ENCODE results near the gene IZUMO1. TPM values are rescaled to one million over a fixed set of nuclear protein-coding genes. Genes with fewer than 3 reads are reported as not detected.

Gene IZUMO1
- total and polyA plus RNA-seq, 9 of the 15 experiments (the other 6 are each of a cell fraction or from before 2014, with no cell fraction given) = 0.14 to 2.1 (median 0.73) TPM

DNA sequence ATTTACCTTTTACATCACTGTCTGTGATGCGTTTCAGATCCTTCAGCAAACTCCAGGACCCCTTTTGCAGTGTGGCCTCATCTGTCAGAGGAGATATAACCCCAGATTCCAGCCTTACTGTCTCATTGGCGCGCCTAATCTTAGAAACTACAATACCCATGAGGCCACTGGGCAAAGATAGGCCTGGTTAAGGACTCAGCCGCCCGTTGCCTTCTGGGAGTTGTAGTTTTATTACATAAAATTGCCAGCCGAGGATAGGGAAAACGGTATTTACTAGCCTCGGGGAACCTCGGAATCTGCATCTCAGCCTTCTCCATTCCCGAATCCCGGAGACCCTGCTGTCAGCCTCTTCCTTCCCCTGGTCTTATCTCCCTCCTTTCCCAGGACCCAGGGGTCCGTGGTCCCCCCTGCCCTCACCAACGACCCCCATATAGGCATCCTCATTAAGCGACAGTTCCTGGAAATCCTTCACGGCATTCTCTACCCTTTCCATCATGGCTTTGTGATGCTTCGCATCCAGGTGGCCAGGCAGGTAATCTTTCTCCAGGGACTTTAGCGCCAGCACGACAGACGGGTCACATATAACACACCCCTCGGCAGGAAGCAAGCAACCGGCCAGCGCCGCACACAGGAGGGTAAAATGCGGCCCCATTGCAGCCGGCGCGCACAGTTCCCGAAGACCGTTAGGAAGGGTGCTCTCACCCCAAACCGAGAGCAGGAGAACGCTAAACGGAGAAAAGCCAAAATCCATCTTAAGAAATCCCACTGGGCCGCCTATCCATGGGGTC, 1.3 kb downstream of the IZUMO1 start (continued):
- TF ChIP-seq IRF1 (CRISPR knock-in tag; IDR thresholded peaks at IDR 0.05; ENCODE audit: borderline replicate concordance) (no peak), HCFC1 (IDR thresholded peaks at IDR 0.05; ENCODE audit: low read depth, low read length) (peak; percentile 99), ZFP30 (CRISPR knock-in tag; IDR thresholded peaks at IDR 0.05; ENCODE audit: borderline replicate concordance) (no peak), HDGF (IDR thresholded peaks at IDR 0.05) (no peak), L3MBTL2 (IDR thresholded peaks at IDR 0.05) (0 out of 2 replicates have a peak, but pooled peaks have one; percentile 26), NR2C1 (IDR thresholded peaks at IDR 0.05) (no peak), NR2C1 (tag; IDR thresholded peaks at IDR 0.05) (peak; percentile 49; the same call in 1 of the 2 replicates), MIER1 (IDR thresholded peaks at IDR 0.05; ENCODE audit: low read depth) (no peak), XRCC4 (IDR thresholded peaks at IDR 0.05; ENCODE audit: extremely low read depth, insufficient read depth, insufficient read length) (no peak), DPF2 (IDR thresholded peaks at IDR 0.05) (no peak), THRAP3 (IDR thresholded peaks at IDR 0.05; ENCODE audit: borderline replicate concordance) (no peak), PTBP1 (IDR thresholded peaks at IDR 0.05; ENCODE audit: low read depth, low read length) (no peak), RBFOX2 (IDR thresholded peaks at IDR 0.05; ENCODE audit: low read depth, low read length) (0 out of 2 replicates have a peak, but pooled peaks have one; percentile 29), CCAR2 (IDR thresholded peaks at IDR 0.05; ENCODE audit: low read depth, low read length) (no peak)
- TF ChIP-seq, protein P1, sequence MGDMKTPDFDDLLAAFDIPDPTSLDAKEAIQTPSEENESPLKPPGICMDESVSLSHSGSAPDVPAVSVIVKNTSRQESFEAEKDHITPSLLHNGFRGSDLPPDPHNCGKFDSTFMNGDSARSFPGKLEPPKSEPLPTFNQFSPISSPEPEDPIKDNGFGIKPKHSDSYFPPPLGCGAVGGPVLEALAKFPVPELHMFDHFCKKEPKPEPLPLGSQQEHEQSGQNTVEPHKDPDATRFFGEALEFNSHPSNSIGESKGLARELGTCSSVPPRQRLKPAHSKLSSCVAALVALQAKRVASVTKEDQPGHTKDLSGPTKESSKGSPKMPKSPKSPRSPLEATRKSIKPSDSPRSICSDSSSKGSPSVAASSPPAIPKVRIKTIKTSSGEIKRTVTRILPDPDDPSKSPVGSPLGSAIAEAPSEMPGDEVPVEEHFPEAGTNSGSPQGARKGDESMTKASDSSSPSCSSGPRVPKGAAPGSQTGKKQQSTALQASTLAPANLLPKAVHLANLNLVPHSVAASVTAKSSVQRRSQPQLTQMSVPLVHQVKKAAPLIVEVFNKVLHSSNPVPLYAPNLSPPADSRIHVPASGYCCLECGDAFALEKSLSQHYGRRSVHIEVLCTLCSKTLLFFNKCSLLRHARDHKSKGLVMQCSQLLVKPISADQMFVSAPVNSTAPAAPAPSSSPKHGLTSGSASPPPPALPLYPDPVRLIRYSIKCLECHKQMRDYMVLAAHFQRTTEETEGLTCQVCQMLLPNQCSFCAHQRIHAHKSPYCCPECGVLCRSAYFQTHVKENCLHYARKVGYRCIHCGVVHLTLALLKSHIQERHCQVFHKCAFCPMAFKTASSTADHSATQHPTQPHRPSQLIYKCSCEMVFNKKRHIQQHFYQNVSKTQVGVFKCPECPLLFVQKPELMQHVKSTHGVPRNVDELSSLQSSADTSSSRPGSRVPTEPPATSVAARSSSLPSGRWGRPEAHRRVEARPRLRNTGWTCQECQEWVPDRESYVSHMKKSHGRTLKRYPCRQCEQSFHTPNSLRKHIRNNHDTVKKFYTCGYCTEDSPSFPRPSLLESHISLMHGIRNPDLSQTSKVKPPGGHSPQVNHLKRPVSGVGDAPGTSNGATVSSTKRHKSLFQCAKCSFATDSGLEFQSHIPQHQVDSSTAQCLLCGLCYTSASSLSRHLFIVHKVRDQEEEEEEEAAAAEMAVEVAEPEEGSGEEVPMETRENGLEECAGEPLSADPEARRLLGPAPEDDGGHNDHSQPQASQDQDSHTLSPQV (IDR thresholded peaks at IDR 0.05) = peak; percentile 91
- TF ChIP-seq, protein P2, sequence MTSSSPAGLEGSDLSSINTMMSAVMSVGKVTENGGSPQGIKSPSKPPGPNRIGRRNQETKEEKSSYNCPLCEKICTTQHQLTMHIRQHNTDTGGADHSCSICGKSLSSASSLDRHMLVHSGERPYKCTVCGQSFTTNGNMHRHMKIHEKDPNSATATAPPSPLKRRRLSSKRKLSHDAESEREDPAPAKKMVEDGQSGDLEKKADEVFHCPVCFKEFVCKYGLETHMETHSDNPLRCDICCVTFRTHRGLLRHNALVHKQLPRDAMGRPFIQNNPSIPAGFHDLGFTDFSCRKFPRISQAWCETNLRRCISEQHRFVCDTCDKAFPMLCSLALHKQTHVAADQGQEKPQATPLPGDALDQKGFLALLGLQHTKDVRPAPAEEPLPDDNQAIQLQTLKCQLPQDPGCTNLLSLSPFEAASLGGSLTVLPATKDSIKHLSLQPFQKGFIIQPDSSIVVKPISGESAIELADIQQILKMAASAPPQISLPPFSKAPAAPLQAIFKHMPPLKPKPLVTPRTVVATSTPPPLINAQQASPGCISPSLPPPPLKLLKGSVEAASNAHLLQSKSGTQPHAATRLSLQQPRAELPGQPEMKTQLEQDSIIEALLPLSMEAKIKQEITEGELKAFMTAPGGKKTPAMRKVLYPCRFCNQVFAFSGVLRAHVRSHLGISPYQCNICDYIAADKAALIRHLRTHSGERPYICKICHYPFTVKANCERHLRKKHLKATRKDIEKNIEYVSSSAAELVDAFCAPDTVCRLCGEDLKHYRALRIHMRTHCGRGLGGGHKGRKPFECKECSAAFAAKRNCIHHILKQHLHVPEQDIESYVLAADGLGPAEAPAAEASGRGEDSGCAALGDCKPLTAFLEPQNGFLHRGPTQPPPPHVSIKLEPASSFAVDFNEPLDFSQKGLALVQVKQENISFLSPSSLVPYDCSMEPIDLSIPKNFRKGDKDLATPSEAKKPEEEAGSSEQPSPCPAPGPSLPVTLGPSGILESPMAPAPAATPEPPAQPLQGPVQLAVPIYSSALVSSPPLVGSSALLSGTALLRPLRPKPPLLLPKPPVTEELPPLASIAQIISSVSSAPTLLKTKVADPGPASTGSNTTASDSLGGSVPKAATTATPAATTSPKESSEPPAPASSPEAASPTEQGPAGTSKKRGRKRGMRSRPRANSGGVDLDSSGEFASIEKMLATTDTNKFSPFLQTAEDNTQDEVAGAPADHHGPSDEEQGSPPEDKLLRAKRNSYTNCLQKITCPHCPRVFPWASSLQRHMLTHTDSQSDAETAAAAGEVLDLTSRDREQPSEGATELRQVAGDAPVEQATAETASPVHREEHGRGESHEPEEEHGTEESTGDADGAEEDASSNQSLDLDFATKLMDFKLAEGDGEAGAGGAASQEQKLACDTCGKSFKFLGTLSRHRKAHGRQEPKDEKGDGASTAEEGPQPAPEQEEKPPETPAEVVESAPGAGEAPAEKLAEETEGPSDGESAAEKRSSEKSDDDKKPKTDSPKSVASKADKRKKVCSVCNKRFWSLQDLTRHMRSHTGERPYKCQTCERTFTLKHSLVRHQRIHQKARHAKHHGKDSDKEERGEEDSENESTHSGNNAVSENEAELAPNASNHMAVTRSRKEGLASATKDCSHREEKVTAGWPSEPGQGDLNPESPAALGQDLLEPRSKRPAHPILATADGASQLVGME (CRISPR knock-in tag; IDR thresholded peaks at IDR 0.05) = no peak
